ENCODE results near the gene KCNMA1.

Gene KCNMA1

GRCh38 chr10:77011874-77012811 is 625.5 kb downstream of the KCNMA1 start:
- DNase-seq (ENCODE audit: low read depth), result no peak
- TF ChIP-seq MYC (IDR thresholded peaks at IDR 0.05; ENCODE audit: low read depth, low read length) (no peak), MAX (IDR thresholded peaks at IDR 0.05; ENCODE audit: low read depth, low read length) (no peak), CTCF (IDR thresholded peaks at IDR 0.05; ENCODE audit: low read depth, low read length) (no peak), POLR2A (IDR thresholded peaks at IDR 0.05; ENCODE audit: extremely low read depth, insufficient read length) (no peak)
- no peak overlapping the region for H3K4me3 ChIP-seq (ENCODE audit: low read depth, low read length)

- TF ChIP-seq MAX (IDR thresholded peaks at IDR 0.05; ENCODE audit: low read depth, low read length), result no peak
- DNase-seq (ENCODE audit: low read depth), result no peak
- H3K4me3 ChIP-seq (ENCODE audit: low read depth, low read length), result no peak overlapping the region
These were observed 627.2 kb downstream of the KCNMA1 start for GRCh38 chr10:77010430-77010829.

GRCh38 chr10:77007834-77008233 is 629.8 kb downstream of the KCNMA1 start:
- no peak for DNase-seq (ENCODE audit: low read depth)
- TF ChIP-seq MYC (IDR thresholded peaks at IDR 0.05; ENCODE audit: low read depth, low read length) (no peak), POLR2A (IDR thresholded peaks at IDR 0.05; ENCODE audit: extremely low read depth, insufficient read length) (no peak), CTCF (IDR thresholded peaks at IDR 0.05; ENCODE audit: low read depth, low read length) (no peak), MAX (IDR thresholded peaks at IDR 0.05; ENCODE audit: low read depth, low read length) (no peak)
- no peak overlapping the region for H3K4me3 ChIP-seq (ENCODE audit: low read depth, low read length)

GRCh38 chr10:77006836-77007511 is 630.6 kb downstream of the KCNMA1 start:
- TF ChIP-seq MAX (IDR thresholded peaks at IDR 0.05; ENCODE audit: low read depth, low read length), result no peak
- no peak for TF ChIP-seq CTCF (IDR thresholded peaks at IDR 0.05; ENCODE audit: low read depth, low read length)
- TF ChIP-seq POLR2A (IDR thresholded peaks at IDR 0.05; ENCODE audit: extremely low read depth, insufficient read length), result no peak
- no peak for TF ChIP-seq MYC (IDR thresholded peaks at IDR 0.05; ENCODE audit: low read depth, low read length)
- DNase-seq (ENCODE audit: low read depth), result no peak
- no peak overlapping the region for H3K4me3 ChIP-seq (ENCODE audit: low read depth, low read length)

- no peak overlapping the region for H3K4me3 ChIP-seq (ENCODE audit: low read depth, low read length)
- no peak for TF ChIP-seq MAX (IDR thresholded peaks at IDR 0.05; ENCODE audit: low read depth, low read length)
- no peak for TF ChIP-seq CTCF (IDR thresholded peaks at IDR 0.05; ENCODE audit: low read depth, low read length)
- TF ChIP-seq MYC (IDR thresholded peaks at IDR 0.05; ENCODE audit: low read depth, low read length), result no peak
- no peak for TF ChIP-seq POLR2A (IDR thresholded peaks at IDR 0.05; ENCODE audit: extremely low read depth, insufficient read length)
- DNase-seq (ENCODE audit: low read depth), result no peak
These were observed 631.7 kb downstream of the KCNMA1 start for GRCh38 chr10:77005871-77006270.

Measured in NB4 (cell line).